Endodermal cell (in vitro differentiated cells): Measurements from ENCODE around the gene RUSC2. TPM values are rescaled to one million over a fixed set of nuclear protein-coding genes. Genes with fewer than 3 reads are reported as not detected.

Experiments
- DNase-seq: peaks from one replicate; pipeline ENCODE4 v3.0.0-alpha.2; 2017
- H3K27ac ChIP-seq: 2 replicates; pipeline ENCODE4 v1.5.1; 2013; ENCODE audit warnings: mild to moderate bottlenecking, low read depth, low read length, moderate library complexity
- H3K27me3 ChIP-seq: 2 replicates; pipeline ENCODE4 v1.6.1; 2013; ENCODE audit warnings: mild to moderate bottlenecking, low read length, moderate library complexity; ENCODE audit not compliant: insufficient read depth, control insufficient read depth, poor library complexity, severe bottlenecking
- H3K36me3 ChIP-seq: 2 replicates; pipeline ENCODE4 v1.7.0; 2013; ENCODE audit warnings: mild to moderate bottlenecking, low read length, moderate library complexity; ENCODE audit not compliant: control insufficient read depth, insufficient read depth
- H3K4me1 ChIP-seq: one replicate; pipeline ENCODE4 v1.7.0; 2013; ENCODE audit warnings: low read length; ENCODE audit not compliant: control insufficient read depth, insufficient read depth
- H3K4me3 ChIP-seq: 2 replicates; pipeline ENCODE4 v1.5.1; 2013; ENCODE audit warnings: mild to moderate bottlenecking, low read length, moderate library complexity
- H3K9ac ChIP-seq: 2 replicates; pipeline ENCODE4 v1.6.1; 2013; ENCODE audit warnings: mild to moderate bottlenecking, low read length, moderate library complexity; ENCODE audit not compliant: poor library complexity, severe bottlenecking; ENCODE audit errors: extremely low read depth
- H3K9me3 ChIP-seq: 2 replicates; pipeline ENCODE4 v1.6.1; 2013; ENCODE audit warnings: mild to moderate bottlenecking, low read length, moderate library complexity; ENCODE audit not compliant: control insufficient read depth
- H3K27ac Mint-ChIP-seq: 2 replicates; pipeline ENCODE4 v1.8.0; 2020; ENCODE audit warnings: mixed read lengths
- H3K27me3 Mint-ChIP-seq: 2 replicates; pipeline ENCODE4 v1.8.0; 2021; ENCODE audit warnings: mild to moderate bottlenecking, mixed read lengths; ENCODE audit not compliant: insufficient read depth
- H3K36me3 Mint-ChIP-seq: 2 replicates; pipeline ENCODE4 v1.8.0; 2020; ENCODE audit warnings: low read depth, mixed read lengths
- H3K4me1 Mint-ChIP-seq: 2 replicates; pipeline ENCODE4 v1.8.0; 2020; ENCODE audit warnings: mixed read lengths
- H3K4me3 Mint-ChIP-seq: 2 replicates; pipeline ENCODE4 v1.8.0; 2020; ENCODE audit warnings: mild to moderate bottlenecking, moderate library complexity, mixed read lengths
- H3K9me3 Mint-ChIP-seq: 2 replicates; pipeline ENCODE4 v1.8.0; 2020; ENCODE audit warnings: mild to moderate bottlenecking, mixed read lengths
- WGBS, 2 experiments: methylation state at CpG; one replicate each; pipeline versions ENCODE4 v1.1.5 to v1.1.7; 2013; ENCODE audit warnings: missing lambda C conversion rate in 2 of 2, mixed read lengths in 1 of 2; ENCODE audit not compliant: insufficient coverage in 1 of 2, insufficient read length in 1 of 2; 5-methylcytosine and 5-hydroxymethylcytosine counted together
- total RNA-seq, 2 donors: library from RNA; stranded (reverse); fragmentation: NEBNext Ultra II Directional in 1 of 2; extraction: Animal tissue kit (Norgen Biotek cat#: 25700) in 1 of 2; gene quantifications; 2 replicates in 1 of 2; 3 replicates in 1 of 2; pipeline ENCODE4 v1.2.1, GENCODE V29; 2021
- TF ChIP-seq, protein P1 (sequence below): fragments of 200-600 bp; sonication (generic); conservative IDR thresholded peaks from 2 replicates; pipeline ENCODE4 v1.5.0; 2021; ENCODE audit warnings: antibody characterized with exemption, mild to moderate bottlenecking

Gene RUSC2
- total RNA-seq, 2 donors from 2014 or later: 17.2 to 21.0 TPM

DNA sequence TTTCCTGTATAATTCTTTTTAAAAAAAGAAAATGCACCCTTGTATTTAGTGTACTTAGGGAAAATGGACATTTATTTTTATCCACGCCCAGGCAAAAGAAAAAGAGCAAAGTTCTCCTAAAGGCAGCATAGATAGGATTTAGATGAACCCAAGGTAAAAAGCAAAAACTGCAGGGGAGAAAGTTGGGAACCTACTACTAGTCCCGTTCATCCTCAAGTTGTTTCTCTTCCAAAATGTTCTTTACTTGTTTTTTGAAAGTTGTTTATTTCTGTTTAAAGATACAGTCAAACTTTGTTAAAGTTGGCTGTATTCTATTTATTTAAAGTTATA is 9.8 kb downstream of the RUSC2 start:
- Histone ChIP-seq H3K36me3 (peaks cover 6% of the 10 kb centered on the region), H3K9me3 (peaks cover 60% of the 10 kb centered on the region), H3K4me1 (peaks cover 7% of the 10 kb centered on the region), H3K27me3 (no peaks in the 10 kb centered on the region), H3K9ac (no peak overlapping the region), H3K27ac (no peak overlapping the region), H3K4me3 (peak overlapping the region; percentile 60)
- Mint-ChIP-seq H3K27me3 (no peaks in the 10 kb centered on the region), H3K4me3 (no peak overlapping the region), H3K27ac (no peak overlapping the region), H3K9me3 (peaks cover 49% of the 10 kb centered on the region), H3K36me3 (peaks cover 22% of the 10 kb centered on the region), H3K4me1 (peaks cover 2% of the 10 kb centered on the region)
- WGBS, 2 experiments: 97% methylated on average over 2 of the region's 2 CpGs; no CpG with 5 or more reads in 1 of the 2 experiments
- TF ChIP-seq, protein P1, sequence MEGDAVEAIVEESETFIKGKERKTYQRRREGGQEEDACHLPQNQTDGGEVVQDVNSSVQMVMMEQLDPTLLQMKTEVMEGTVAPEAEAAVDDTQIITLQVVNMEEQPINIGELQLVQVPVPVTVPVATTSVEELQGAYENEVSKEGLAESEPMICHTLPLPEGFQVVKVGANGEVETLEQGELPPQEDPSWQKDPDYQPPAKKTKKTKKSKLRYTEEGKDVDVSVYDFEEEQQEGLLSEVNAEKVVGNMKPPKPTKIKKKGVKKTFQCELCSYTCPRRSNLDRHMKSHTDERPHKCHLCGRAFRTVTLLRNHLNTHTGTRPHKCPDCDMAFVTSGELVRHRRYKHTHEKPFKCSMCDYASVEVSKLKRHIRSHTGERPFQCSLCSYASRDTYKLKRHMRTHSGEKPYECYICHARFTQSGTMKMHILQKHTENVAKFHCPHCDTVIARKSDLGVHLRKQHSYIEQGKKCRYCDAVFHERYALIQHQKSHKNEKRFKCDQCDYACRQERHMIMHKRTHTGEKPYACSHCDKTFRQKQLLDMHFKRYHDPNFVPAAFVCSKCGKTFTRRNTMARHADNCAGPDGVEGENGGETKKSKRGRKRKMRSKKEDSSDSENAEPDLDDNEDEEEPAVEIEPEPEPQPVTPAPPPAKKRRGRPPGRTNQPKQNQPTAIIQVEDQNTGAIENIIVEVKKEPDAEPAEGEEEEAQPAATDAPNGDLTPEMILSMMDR: no peak
- no peak for DNase-seq

DNA sequence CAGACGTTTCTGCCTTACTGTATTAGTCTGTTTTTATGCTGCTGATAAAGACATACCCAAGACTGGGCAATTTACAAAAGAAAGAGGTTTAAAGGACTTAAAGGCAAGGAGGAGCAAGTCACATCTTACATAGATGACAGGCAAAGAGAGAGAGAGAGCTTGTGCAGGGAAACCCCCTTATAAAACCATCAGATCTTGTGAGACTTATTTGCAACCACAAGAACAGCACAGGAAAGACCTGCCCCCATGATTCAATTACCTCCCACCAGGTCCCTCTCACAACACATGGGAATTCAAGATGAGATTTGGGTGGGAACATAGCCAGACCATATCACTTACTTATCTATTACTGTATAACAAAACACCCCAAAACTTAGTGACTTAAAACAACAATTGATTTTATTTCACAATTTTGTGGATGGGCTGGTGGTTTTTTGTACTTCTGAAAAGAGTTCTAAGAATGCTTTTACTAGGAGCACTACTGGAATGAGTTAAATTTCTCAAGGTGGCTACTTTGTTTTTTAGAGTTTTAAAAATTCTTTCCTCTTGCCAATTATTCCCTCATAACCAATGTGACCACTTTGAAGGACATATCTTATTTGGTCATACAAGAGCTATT is 10.3 kb downstream of the RUSC2 start:
- Histone ChIP-seq H3K4me3 (peak overlapping the region; percentile 60), H3K27ac (no peak overlapping the region), H3K9ac (no peak overlapping the region), H3K27me3 (no peaks in the 10 kb centered on the region), H3K4me1 (peaks cover 7% of the 10 kb centered on the region), H3K9me3 (peaks cover 60% of the 10 kb centered on the region), H3K36me3 (peaks cover 6% of the 10 kb centered on the region)
- H3K4me1 Mint-ChIP-seq: peaks cover 2% of the 10 kb centered on the region
- H3K27me3 Mint-ChIP-seq: no peaks in the 10 kb centered on the region
- peaks cover 22% of the 10 kb centered on the region for H3K36me3 Mint-ChIP-seq
- WGBS, 2 experiments: 80 to 92% methylated on average over 1 of the region's 1 CpG
- no peak overlapping the region for H3K4me3 Mint-ChIP-seq
- H3K9me3 Mint-ChIP-seq: peaks cover 49% of the 10 kb centered on the region
- no peak overlapping the region for H3K27ac Mint-ChIP-seq
- TF ChIP-seq, protein P1: no peak
- no peak for DNase-seq

DNA sequence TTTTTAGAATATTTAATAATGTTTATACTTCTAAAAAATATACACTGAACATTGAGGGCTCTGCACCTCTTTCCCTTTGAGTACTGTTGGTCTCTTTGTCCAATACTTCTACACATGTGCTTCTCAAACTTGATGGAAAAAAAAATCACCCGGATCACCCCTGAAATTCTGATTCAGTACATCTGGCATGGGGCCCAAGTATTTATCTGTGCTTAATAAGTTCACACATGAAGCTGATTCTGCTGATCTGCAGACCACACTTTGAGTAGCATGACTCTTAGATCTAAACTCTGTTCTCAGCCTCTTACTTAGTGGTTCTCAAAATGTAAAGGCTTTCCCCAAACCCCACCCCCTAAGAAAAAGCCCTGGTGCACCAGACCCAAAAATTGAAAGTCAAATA is 12.0 kb downstream of the RUSC2 start:
- Histone ChIP-seq H3K4me1 (peaks cover 7% of the 10 kb centered on the region), H3K9ac (no peak overlapping the region), H3K27ac (no peak overlapping the region), H3K4me3 (no peak overlapping the region), H3K27me3 (no peaks in the 10 kb centered on the region), H3K36me3 (no peaks in the 10 kb centered on the region), H3K9me3 (peaks cover 60% of the 10 kb centered on the region)
- TF ChIP-seq, protein P1: no peak
- H3K27me3 Mint-ChIP-seq: no peaks in the 10 kb centered on the region
- H3K36me3 Mint-ChIP-seq: peaks cover 16% of the 10 kb centered on the region
- no peak for DNase-seq
- 98 to 100% methylated on average over 1 of the region's 1 CpG for WGBS, 2 experiments
- no peak overlapping the region for H3K27ac Mint-ChIP-seq
- H3K9me3 Mint-ChIP-seq: peaks cover 49% of the 10 kb centered on the region
- H3K4me1 Mint-ChIP-seq: peaks cover 2% of the 10 kb centered on the region
- no peak overlapping the region for H3K4me3 Mint-ChIP-seq
